OCI-LY7 (cell line): ENCODE data around the gene INSIG1.

Experiments used
- EZH2phosphoT487 ChIP-seq: fragments of 200-600 bp; sonication (generic); IDR thresholded peaks from 2 replicates; pipeline ENCODE4 v1.6.1; 2018; ENCODE audit warnings: low read depth, borderline replicate concordance, mild to moderate bottlenecking, mixed run types, antibody characterized with exemption, low read length, moderate library complexity, mixed read lengths
- TF ChIP-seq, protein P1 (sequence below): fragments of 200-600 bp; sonication (generic); conservative IDR thresholded peaks from 2 replicates; pipeline ENCODE4 v1.5.1; 2014; ENCODE audit warnings: mild to moderate bottlenecking, antibody characterized with exemption, low read length, moderate library complexity, mixed read lengths

DNA sequence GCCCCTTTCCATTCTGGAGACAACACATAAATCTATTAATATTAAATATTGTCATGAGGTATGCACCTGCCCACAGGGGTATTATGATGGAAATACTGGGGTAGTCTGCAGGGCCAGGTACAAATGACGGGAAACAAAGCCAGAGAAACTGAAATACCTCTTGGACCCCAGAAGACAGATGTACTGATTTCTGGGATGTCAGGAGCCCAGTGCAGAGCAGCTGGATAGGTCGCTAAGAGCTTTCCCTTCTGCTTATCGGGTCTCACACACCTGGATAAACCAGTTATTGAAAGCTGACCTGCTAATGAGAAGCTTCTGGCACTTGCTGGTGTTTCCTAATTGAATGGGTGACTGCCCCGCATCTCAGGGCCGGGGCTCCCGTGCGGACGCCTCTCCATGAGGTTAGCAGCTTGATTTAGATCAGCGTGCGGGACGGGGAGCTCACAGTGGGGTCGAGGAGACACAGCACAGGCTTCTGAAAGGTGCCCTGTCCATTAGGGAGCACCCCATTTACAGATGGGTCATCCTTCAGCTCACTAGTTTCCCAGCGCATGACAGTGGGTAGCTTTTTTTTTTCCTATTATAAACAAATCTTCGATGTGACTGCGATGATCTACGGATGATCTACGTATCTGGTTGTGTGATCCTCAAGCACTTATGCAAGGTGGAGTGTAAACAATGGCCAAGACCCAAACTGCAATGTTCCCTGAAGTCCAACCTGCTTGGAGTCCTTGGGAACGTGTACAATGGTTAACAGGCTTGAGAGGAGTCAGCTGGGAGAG, 1.5 kb upstream of the INSIG1 start:
- TF ChIP-seq, protein P1, sequence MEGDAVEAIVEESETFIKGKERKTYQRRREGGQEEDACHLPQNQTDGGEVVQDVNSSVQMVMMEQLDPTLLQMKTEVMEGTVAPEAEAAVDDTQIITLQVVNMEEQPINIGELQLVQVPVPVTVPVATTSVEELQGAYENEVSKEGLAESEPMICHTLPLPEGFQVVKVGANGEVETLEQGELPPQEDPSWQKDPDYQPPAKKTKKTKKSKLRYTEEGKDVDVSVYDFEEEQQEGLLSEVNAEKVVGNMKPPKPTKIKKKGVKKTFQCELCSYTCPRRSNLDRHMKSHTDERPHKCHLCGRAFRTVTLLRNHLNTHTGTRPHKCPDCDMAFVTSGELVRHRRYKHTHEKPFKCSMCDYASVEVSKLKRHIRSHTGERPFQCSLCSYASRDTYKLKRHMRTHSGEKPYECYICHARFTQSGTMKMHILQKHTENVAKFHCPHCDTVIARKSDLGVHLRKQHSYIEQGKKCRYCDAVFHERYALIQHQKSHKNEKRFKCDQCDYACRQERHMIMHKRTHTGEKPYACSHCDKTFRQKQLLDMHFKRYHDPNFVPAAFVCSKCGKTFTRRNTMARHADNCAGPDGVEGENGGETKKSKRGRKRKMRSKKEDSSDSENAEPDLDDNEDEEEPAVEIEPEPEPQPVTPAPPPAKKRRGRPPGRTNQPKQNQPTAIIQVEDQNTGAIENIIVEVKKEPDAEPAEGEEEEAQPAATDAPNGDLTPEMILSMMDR: no peak
- no peak for TF ChIP-seq EZH2phosphoT487
